NCI-H1417 treated with DMSO at 0.1 percent for 48 hours (cell line): ENCODE data around the gene FGGY.
"Not testable (repeated sequence)": the region's sequence is repeated elsewhere in the genome, so short reads cannot be mapped to it uniquely, and the experiment has no call there.

Source experiments
- DNase-seq: peaks from one replicate; lab custom pipeline; 2025; lab: John Stamatoyannopoulos, UW

Gene FGGY

GRCh38 chr1:59289570-59289969 is 7.3 kb upstream of the FGGY start:
- no peak for DNase-seq

DNA sequence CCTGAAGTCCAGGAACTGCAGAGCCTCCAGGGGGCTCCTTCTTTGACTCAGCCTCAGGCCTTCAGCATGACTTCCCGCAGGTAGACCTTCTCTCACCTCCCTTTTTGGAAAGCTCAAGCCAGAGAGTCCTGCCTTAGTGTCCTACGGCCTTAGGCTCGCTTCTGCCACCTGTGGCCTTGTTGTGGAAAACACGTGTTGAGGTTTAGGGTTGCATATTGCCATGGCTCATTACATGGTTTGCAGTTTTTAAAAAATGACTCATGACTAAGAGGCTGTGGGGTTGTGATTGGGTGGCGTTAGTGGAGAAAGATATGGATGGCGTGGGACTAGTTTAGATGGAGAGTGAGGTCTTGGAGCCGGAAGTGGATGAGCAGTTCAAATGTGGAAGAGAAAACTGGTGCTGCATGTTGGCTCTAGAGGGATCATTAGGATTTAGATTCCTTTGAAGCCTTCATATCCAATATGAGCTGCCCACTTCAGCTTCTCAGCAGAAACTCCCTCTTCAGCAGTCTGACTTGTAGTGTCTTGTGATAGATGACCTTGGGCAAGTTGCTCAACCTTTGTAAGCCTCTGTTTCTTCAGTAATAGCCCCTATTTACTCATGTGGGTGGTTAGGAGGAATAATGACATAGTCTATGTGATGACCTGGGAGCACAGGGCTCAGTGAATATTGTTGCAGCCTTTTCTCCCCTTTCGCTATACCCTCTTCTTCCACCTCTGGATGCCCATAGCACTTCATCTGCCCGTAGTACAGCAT is 6.5 kb upstream of the FGGY start:
- no peak for DNase-seq

DNA sequence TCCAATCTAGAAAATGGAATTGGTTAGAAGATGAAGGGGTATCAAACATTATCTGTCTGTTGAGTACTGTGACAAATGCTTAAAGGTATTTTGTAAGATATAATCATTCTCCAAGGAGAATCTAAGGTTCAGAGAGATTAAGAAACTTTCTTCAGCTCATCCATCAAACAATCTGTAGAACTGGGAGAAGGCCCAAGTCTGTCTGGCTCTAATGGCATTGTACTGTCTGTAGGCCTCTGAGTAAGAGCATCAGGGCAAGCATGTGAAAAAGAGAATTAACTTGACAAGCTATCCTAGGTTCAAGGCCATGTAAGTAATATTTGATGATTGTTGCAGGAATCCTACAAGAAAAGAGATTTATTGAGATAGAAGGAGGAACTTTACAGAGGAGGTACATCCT is 5.3 kb upstream of the FGGY start:
- DNase-seq = no peak

- DNase-seq = no peak
These were observed 4.3 kb upstream of the FGGY start for GRCh38 chr1:59292562-59292961.

DNA sequence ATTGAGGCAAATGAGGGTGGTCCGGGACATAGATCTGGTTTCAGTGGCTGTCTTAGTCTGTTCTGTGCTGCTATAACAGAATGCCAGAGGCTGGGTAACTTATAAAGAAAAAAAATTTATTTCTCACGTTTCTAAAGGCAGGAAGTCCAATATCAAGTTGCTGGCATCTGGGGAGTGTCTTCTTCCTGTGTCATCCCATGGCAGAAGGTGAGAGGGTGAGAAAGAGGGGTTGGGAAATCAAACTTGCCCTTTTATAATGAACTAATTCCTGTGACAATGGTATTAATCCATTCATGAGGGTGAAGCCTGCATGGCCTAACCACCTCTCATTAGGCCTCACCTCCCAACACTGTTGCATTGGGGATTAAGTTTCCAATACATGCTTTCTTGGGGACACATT is 3.7 kb upstream of the FGGY start:
- no peak for DNase-seq

GRCh38 chr1:59293849-59294248 is 3.0 kb upstream of the FGGY start:
- no peak for DNase-seq

GRCh38 chr1:59294423-59294822 is 2.5 kb upstream of the FGGY start:
- no peak for DNase-seq

- no peak for DNase-seq
These were observed 1.3 kb upstream of the FGGY start for GRCh38 chr1:59295618-59296017.

- no peak for DNase-seq
These were observed 1.2 kb downstream of the FGGY start for GRCh38 chr1:59298026-59298583.

DNA sequence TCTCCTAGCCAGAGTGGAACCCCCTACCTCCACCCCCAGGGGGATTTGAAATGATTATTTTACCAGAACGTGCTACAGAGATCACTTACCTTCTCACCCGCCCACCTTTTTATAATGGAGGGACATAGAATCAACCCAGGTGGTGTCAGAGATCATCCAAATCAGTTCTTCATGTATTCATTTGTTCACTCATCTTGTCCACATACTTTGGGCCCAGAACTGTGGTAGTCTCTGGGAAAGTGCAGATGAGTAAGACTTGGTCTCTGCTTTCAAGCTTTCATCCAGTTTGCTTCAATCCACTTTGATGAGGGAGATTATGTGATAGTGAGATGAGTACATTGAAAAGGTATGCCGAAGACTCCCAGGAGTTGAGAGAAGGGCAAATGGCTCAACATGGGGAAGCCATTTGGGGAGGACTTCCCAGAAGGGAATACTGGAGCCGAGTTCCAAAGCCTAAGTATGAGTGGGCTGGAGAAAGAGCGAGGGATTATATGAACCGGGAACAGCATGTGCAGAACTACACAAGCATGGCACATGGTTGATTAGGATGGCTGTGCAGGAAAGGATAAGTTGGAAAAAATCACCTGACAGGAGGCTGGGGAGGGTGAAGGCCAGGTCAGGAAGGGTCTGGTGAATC is 1.9 kb downstream of the FGGY start:
- no peak for DNase-seq

DNA sequence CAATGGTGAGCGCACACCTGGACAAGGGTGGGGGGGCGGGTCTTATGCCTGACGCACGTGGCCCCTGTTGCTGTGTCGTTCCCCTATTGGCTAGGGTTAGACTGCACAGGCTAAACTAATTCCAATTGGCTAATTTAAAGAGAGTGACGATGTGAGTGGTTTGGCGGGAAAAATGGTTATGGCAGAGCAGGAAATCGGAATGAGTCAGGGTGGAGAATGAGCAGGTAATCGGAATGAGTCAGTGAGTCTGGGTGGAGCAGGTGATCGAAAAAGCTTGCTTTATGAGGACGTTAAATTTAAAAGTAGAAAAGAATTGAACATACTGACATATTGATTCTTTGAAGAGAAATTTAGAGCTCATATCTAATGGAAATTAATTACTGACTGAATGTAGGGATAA is 2.8 kb downstream of the FGGY start:
- not testable (repeated sequence) for DNase-seq

DNA sequence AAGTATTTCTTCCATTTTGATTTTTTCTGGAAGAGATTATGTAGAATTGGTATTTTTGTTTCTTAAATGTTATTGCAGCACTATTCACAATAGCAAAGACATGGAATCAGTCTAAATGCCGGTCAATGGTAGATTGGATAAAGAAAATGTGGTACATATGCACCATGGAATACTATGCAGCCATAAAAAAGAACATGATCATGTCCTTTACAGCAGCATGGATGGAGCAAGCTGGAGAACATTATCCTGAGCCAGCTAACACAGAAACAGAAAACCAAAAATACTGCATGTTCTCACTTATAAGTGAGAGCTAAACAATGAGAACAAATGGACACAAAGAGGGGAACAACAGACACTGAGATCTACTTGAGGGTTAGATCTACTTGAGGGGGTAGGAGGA is 5.4 kb downstream of the FGGY start:
- DNase-seq = no peak

DNA sequence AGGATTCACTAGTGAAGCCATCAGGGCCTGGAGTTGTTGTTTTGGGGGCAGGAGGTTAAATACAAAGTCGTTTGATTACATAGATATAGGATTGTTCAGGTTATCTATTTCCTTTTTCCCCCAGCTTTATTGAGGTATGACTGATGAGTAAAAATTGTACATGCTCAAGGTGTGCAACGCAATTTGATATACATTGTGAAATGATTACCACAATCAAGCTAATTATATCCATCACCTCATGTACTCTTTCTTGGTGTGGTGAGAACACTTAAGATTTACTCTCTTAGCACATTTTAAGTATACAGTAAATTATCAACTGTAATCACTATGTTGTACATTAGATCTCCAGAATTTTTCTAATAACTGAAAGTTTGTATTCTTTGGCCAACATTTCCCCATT is 6.0 kb downstream of the FGGY start:
- DNase-seq = no peak

- DNase-seq = no peak
These were observed 8.3 kb downstream of the FGGY start for GRCh38 chr1:59305188-59305587.

- no peak for DNase-seq
These were observed 10.7 kb downstream of the FGGY start for GRCh38 chr1:59307591-59307990.

DNA sequence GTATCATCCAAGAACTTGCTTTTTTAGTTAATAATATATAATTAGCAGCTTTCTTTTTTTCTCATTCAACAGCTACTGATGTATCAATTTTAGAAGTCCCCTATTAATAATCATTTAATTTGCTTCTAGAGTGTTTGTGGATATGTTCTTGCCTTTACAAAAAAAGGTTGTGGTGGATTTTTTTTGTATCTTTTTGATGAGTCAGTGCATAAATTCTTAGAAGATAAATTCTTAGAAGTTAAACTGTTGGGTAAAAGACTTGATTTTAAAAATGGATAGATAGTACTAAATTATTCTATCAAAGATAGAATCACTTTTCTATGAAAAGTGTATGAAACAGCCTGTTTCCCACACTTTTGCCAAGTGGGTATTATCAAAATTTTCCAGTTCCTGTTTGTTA is 11.9 kb downstream of the FGGY start:
- no peak for DNase-seq

- DNase-seq = no peak
These were observed 12.5 kb downstream of the FGGY start for GRCh38 chr1:59309392-59309791.

- DNase-seq = no peak
These were observed 13.1 kb downstream of the FGGY start for GRCh38 chr1:59309795-59310548.

GRCh38 chr1:59310549-59311250 is 13.8 kb downstream of the FGGY start:
- DNase-seq = no peak

GRCh38 chr1:59314776-59315528 is 18.1 kb downstream of the FGGY start:
- DNase-seq = no peak
